ENCODE results near the gene MYO6.

DNA sequence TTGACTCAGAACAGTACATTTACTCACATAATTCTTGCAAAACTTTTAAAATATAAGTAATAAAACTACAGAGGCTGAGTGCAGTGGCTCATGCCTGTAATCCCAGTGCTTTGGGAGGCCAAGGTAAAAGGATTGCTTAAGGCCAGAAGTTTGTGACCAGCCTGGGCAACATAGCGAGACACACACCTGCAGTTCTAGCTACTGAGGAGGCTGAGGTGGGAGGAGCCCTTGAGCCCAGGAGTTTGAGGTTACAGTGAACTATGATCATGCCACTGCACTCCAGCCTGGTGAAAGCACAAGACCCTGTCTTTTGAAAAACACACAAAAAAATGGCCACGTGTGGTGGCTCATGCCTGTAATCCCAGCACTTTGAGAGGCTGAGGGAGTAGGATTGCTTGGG lies 21.8 kb upstream of the MYO6 start:
- TF ChIP-seq, protein P1, sequence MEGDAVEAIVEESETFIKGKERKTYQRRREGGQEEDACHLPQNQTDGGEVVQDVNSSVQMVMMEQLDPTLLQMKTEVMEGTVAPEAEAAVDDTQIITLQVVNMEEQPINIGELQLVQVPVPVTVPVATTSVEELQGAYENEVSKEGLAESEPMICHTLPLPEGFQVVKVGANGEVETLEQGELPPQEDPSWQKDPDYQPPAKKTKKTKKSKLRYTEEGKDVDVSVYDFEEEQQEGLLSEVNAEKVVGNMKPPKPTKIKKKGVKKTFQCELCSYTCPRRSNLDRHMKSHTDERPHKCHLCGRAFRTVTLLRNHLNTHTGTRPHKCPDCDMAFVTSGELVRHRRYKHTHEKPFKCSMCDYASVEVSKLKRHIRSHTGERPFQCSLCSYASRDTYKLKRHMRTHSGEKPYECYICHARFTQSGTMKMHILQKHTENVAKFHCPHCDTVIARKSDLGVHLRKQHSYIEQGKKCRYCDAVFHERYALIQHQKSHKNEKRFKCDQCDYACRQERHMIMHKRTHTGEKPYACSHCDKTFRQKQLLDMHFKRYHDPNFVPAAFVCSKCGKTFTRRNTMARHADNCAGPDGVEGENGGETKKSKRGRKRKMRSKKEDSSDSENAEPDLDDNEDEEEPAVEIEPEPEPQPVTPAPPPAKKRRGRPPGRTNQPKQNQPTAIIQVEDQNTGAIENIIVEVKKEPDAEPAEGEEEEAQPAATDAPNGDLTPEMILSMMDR (conservative IDR thresholded peaks at IDR 0.05; ENCODE audit: low read length): no peak
- TF ChIP-seq EZH2phosphoT487 (IDR thresholded peaks at IDR 0.05; ENCODE audit: borderline replicate concordance, low read depth, low read length): no peak

All from OCI-LY7 (cell line).